GM12872 (cell line): ENCODE measurements around the gene RAD23A.

ENCODE experiments used
- TF ChIP-seq, protein P1 (sequence below): IDR thresholded peaks from 3 replicates; pipeline ENCODE4 v1.5.1; 2011; ENCODE audit warnings: low read depth, mild to moderate bottlenecking, low read length, moderate library complexity; ENCODE audit not compliant: insufficient read depth

RAD23A gene

DNA sequence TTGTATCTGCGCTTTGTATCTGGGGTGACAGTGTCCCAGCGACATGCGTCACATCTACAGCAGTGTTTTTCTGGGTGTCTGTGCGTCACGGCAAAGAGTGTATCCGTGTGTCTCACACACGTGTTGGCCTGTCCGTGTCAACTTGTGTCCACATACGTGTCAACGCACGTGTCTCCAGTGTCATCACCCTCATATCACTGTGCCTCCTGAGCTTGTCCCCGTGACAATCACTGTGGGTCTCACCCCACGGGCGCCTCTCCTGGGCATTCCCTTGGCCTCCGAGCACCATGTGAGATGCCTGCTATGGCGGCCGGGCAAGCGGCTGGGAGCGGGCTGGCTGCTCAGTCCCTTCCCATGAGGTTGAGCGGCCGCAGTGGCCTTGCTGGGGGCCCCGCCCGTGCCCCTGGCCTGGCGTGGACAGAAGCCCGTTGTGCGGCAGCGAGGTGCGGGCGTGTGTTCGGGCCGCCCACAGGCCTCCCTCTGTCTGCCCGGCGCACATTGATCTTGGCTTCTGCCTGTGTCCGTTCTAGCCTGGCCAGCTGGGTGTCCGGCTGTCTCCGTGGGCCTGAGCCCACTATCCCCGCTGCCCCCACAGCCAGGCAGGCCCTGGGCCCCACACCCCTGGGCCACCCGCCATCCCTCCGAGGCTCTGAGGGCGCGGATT is 56.0 kb downstream of the RAD23A start:
- TF ChIP-seq, protein P1, sequence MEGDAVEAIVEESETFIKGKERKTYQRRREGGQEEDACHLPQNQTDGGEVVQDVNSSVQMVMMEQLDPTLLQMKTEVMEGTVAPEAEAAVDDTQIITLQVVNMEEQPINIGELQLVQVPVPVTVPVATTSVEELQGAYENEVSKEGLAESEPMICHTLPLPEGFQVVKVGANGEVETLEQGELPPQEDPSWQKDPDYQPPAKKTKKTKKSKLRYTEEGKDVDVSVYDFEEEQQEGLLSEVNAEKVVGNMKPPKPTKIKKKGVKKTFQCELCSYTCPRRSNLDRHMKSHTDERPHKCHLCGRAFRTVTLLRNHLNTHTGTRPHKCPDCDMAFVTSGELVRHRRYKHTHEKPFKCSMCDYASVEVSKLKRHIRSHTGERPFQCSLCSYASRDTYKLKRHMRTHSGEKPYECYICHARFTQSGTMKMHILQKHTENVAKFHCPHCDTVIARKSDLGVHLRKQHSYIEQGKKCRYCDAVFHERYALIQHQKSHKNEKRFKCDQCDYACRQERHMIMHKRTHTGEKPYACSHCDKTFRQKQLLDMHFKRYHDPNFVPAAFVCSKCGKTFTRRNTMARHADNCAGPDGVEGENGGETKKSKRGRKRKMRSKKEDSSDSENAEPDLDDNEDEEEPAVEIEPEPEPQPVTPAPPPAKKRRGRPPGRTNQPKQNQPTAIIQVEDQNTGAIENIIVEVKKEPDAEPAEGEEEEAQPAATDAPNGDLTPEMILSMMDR, result no peak

DNA sequence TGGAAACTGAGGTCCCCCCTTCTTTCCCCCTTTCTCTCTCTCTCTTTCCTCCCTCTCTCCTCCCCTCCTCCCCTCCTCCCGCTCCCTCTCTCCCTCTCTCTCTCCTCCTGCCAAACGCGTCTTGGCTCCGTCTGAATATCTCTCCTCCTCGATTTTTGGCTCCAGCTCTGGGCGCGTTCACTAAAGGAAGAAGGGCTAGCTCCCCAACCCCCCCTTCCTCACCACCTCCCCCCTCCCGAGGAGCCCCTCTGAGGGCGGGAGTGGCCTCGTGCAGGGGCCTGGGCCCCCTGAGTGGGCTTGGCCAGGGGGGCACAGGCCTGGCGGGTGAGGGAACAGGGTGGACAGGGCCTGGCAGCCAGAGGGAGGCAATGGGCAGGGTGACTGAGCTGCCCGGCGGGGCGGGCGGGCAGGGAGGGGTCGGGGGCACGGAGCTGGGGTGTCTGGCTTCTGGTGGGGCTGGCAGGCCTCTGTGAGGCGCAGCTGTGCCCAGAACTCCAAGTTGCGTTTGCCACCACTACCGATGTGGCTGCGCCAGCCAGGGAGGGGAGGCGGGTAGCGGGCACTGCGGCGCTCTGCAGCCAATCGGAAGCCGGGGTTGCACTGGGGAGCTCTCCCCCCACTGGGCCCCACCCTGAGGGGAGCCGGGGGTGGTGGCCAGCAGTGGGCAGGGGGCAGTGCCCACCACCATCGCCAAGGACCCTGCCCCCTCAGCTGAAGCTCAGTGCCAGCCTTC is 56.7 kb downstream of the RAD23A start:
- TF ChIP-seq, protein P1, result no peak

- TF ChIP-seq, protein P1, result no peak
These were observed 57.4 kb downstream of the RAD23A start for GRCh38 chr19:13003081-13003480.
